ENCODE results near the gene UBC.

DNA sequence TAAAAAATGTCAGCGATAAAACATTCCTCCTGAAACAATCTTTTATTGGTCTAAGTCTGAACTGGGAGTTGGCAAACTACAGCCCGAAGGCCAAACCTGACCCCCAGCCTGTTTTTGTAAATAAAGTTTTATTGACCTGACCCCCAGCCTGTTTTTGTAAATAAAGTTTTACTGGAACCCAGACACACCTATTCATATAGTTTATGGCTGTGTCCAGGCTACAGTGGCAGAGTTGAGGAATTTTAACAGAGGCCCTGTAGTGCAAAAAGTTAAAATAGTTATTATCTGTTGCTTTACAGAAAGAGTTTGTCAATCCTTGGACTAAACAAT is 38.7 kb downstream of the UBC start:
- TF ChIP-seq, protein P1, sequence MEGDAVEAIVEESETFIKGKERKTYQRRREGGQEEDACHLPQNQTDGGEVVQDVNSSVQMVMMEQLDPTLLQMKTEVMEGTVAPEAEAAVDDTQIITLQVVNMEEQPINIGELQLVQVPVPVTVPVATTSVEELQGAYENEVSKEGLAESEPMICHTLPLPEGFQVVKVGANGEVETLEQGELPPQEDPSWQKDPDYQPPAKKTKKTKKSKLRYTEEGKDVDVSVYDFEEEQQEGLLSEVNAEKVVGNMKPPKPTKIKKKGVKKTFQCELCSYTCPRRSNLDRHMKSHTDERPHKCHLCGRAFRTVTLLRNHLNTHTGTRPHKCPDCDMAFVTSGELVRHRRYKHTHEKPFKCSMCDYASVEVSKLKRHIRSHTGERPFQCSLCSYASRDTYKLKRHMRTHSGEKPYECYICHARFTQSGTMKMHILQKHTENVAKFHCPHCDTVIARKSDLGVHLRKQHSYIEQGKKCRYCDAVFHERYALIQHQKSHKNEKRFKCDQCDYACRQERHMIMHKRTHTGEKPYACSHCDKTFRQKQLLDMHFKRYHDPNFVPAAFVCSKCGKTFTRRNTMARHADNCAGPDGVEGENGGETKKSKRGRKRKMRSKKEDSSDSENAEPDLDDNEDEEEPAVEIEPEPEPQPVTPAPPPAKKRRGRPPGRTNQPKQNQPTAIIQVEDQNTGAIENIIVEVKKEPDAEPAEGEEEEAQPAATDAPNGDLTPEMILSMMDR (conservative IDR thresholded peaks at IDR 0.05; ENCODE audit: low read length): no peak
- TF ChIP-seq EZH2phosphoT487 (IDR thresholded peaks at IDR 0.05; ENCODE audit: borderline replicate concordance): no peak

Data from Loucy (cell line).